Left kidney (tissue), 2 donors: Measurements from ENCODE around the gene CDC14A. TPM values are rescaled to one million over a fixed set of nuclear protein-coding genes. Genes with fewer than 3 reads are reported as not detected.
"Not testable (repeated sequence)": the region's sequence is repeated elsewhere in the genome, so short reads cannot be mapped to it uniquely, and the experiment has no call there.

Source experiments
- DNase-seq: peaks from one replicate; pipeline ENCODE4 v3.0.0-alpha.2; 2013
- polyA plus RNA-seq: library from polyadenylated mRNA; unstranded; fragments of 120-200 nt; gene quantifications from one replicate; pipeline ENCODE4 v1.2.1, GENCODE V29; 2013; ENCODE audit not compliant: insufficient read length

CDC14A gene
- polyA plus RNA-seq, 1 donor = 32.9 TPM

- not testable (repeated sequence) for DNase-seq
These were observed 21.2 kb upstream of the CDC14A start for GRCh38 chr1:100331146-100331545.

- no peak for DNase-seq
These were observed 20.0 kb upstream of the CDC14A start for GRCh38 chr1:100332331-100332730.

GRCh38 chr1:100335436-100335835 is 16.9 kb upstream of the CDC14A start:
- no peak for DNase-seq

- DNase-seq = not testable (repeated sequence)
These were observed 14.4 kb upstream of the CDC14A start for GRCh38 chr1:100337878-100338277.

GRCh38 chr1:100339735-100340134 is 12.6 kb upstream of the CDC14A start:
- DNase-seq = not testable (repeated sequence)

GRCh38 chr1:100340494-100340893 is 11.8 kb upstream of the CDC14A start:
- DNase-seq = no peak

- DNase-seq = no peak
These were observed 10.0 kb upstream of the CDC14A start for GRCh38 chr1:100342348-100342747.

GRCh38 chr1:100343897-100344296 is 8.4 kb upstream of the CDC14A start:
- DNase-seq = no peak

- no peak for DNase-seq
These were observed 7.5 kb upstream of the CDC14A start for GRCh38 chr1:100344774-100345173.

- no peak for DNase-seq
These were observed 5.9 kb upstream of the CDC14A start for GRCh38 chr1:100346387-100346786.

GRCh38 chr1:100347009-100347966 is 5.0 kb upstream of the CDC14A start:
- DNase-seq = no peak

- DNase-seq = no peak
These were observed 3.7 kb upstream of the CDC14A start for GRCh38 chr1:100348549-100349144.

GRCh38 chr1:100349246-100349645 is 3.1 kb upstream of the CDC14A start:
- no peak for DNase-seq

GRCh38 chr1:100350787-100351094 is 1.6 kb upstream of the CDC14A start:
- no peak for DNase-seq

- peak; percentile 92 for DNase-seq
These were observed 1.0 kb upstream of the CDC14A start for GRCh38 chr1:100351095-100351887.

- DNase-seq = peak; percentile 53
These were observed 930 bp downstream of the CDC14A start for GRCh38 chr1:100353071-100353801.

GRCh38 chr1:100353988-100354387 is 1.7 kb downstream of the CDC14A start:
- peak; percentile 37 for DNase-seq

GRCh38 chr1:100354971-100355394 is 2.7 kb downstream of the CDC14A start:
- peak; percentile 82 for DNase-seq

GRCh38 chr1:100358210-100358609 is 5.9 kb downstream of the CDC14A start:
- no peak for DNase-seq

GRCh38 chr1:100359139-100359538 is 6.8 kb downstream of the CDC14A start:
- no peak for DNase-seq

- no peak for DNase-seq
These were observed 8.6 kb downstream of the CDC14A start for GRCh38 chr1:100360790-100361510.
